Measurements from ENCODE around the gene SARDH. TPM values are rescaled to one million over a fixed set of nuclear protein-coding genes. Genes with fewer than 3 reads are reported as not detected.

SARDH gene
- total RNA-seq, 4 donors from 2014 or later: 2.9 to 16.4 (median 5.9) TPM

GRCh38 chr9:133693703-133694529 lies 44.2 kb downstream of the SARDH start:
- no peak for DNase-seq (ENCODE audit: low spot score in 2 of 2)
- no peaks in the 10 kb centered on the region for H3K27me3 ChIP-seq
- TF ChIP-seq CTCF (IDR thresholded peaks at IDR 0.05) (no peak), EP300 (IDR thresholded peaks at IDR 0.05) (peak in 1 of 2 donors; percentile 54)
- H3K4me3 ChIP-seq: no peak overlapping the region
- H3K27ac ChIP-seq: peak overlapping the region in 1 of 4 donors; percentile 76
- WGBS, 2 donors: 50 to 56% methylated on average over 27 to 32 of the region's 32 CpGs
- H3K36me3 ChIP-seq: peaks cover 0 to 17% (median 0%) of the 10 kb centered on the region in 3 donors
- no peaks in the 10 kb centered on the region for H3K9me3 ChIP-seq
- H3K4me1 ChIP-seq: peaks cover 0 to 13% (median 0%) of the 10 kb centered on the region in 4 donors

- Histone ChIP-seq H3K27ac (peak overlapping the region in 1 of 4 donors; percentile 76), H3K36me3 (peaks cover 0 to 17% (median 0%) of the 10 kb centered on the region in 3 donors), H3K4me1 (peaks cover 0 to 13% (median 0%) of the 10 kb centered on the region in 4 donors), H3K9me3 (no peaks in the 10 kb centered on the region), H3K27me3 (no peaks in the 10 kb centered on the region), H3K4me3 (no peak overlapping the region)
- WGBS, 2 donors: 80 to 81% methylated on average over 9 to 10 of the region's 10 CpGs
- no peak for TF ChIP-seq POLR2A (IDR thresholded peaks at IDR 0.05)
- TF ChIP-seq EP300 (IDR thresholded peaks at IDR 0.05): no peak
- TF ChIP-seq CTCF (IDR thresholded peaks at IDR 0.05): no peak
- DNase-seq (ENCODE audit: low spot score in 2 of 2): no peak
These were observed 45.0 kb downstream of the SARDH start for GRCh38 chr9:133693116-133693515.

GRCh38 chr9:133692364-133692985 lies 45.7 kb downstream of the SARDH start:
- TF ChIP-seq EP300 (IDR thresholded peaks at IDR 0.05): no peak
- TF ChIP-seq POLR2A (IDR thresholded peaks at IDR 0.05): no peak
- no peak for TF ChIP-seq CTCF (IDR thresholded peaks at IDR 0.05)
- WGBS, 2 donors: 93 to 94% methylated on average over 25 of the region's 25 CpGs
- H3K27me3 ChIP-seq: no peaks in the 10 kb centered on the region
- no peaks in the 10 kb centered on the region for H3K9me3 ChIP-seq
- peaks cover 0 to 13% (median 0%) of the 10 kb centered on the region in 4 donors for H3K4me1 ChIP-seq
- peaks cover 0 to 17% (median 0%) of the 10 kb centered on the region in 3 donors for H3K36me3 ChIP-seq
- no peak for DNase-seq (ENCODE audit: low spot score in 2 of 2)
- peak overlapping the region in 1 of 4 donors; percentile 76 for H3K27ac ChIP-seq
- H3K4me3 ChIP-seq: no peak overlapping the region

GRCh38 chr9:133691626-133692363 lies 46.4 kb downstream of the SARDH start:
- no peaks in the 10 kb centered on the region for H3K9me3 ChIP-seq
- no peak for TF ChIP-seq POLR2A (IDR thresholded peaks at IDR 0.05)
- TF ChIP-seq EP300 (IDR thresholded peaks at IDR 0.05): no peak
- TF ChIP-seq CTCF (IDR thresholded peaks at IDR 0.05): no peak
- WGBS, 2 donors: 77 to 87% methylated on average over 18 of the region's 19 CpGs
- peaks cover 0 to 13% (median 0%) of the 10 kb centered on the region in 4 donors for H3K4me1 ChIP-seq
- H3K36me3 ChIP-seq: peaks cover 0 to 17% (median 0%) of the 10 kb centered on the region in 3 donors
- H3K27me3 ChIP-seq: no peaks in the 10 kb centered on the region
- no peak overlapping the region for H3K4me3 ChIP-seq
- DNase-seq (ENCODE audit: low spot score in 2 of 2): no peak
- H3K27ac ChIP-seq: no peak overlapping the region

All from tibial nerve (tissue), 4 donors.